IMR-90 (cell line): ENCODE measurements around the gene NPHP4. TPM values are rescaled to one million over a fixed set of nuclear protein-coding genes. Genes with fewer than 3 reads are reported as not detected.
A peak's percentile ranks its signal among the peaks of the same experiment; 100 is the strongest.

ENCODE experiments used
- ATAC-seq: fragments of 200-7000 bp; cut with Tn5 transposase; 2 replicates; pipeline ENCODE4 v1.9.1; 2020; ENCODE audit warnings: low read depth, mild to moderate bottlenecking, moderate library complexity
- BruUV-seq: library from RNA; stranded (reverse); fragments of 400-500 nt; replicated peaks from 2 replicates; lab custom pipeline; 2021; lab: Mats Ljungman, UMichigan
- CTCF ChIA-PET: fragments of 300-600 bp; formaldehyde crosslinking; extraction: SDS; loops from one replicate; lab custom pipeline; 2021; ENCODE audit warnings: antibody characterized with exemption; lab: Yijun Ruan, JAX
- POLR2A ChIA-PET: fragments of 300-600 bp; sonication (Branson Sonifier 250); formaldehyde crosslinking; loops from one replicate; lab custom pipeline; 2022; ENCODE audit warnings: antibody characterized with exemption; ENCODE audit not compliant: unreplicated experiment; lab: Charles Lee
- DNase-seq: peaks from one replicate; pipeline ENCODE4 v3.0.0; 2013
- H2AFZ ChIP-seq: replicated peaks from 2 replicates; pipeline ENCODE3; 2013; ENCODE audit warnings: low read length, mild to moderate bottlenecking; ENCODE audit not compliant: poor library complexity
- H2AK5ac ChIP-seq: 2 replicates; pipeline ENCODE4 v1.6.1; 2013; ENCODE audit warnings: low read depth, low read length, inconsistent platforms
- H2AK9ac ChIP-seq: replicated peaks from 2 replicates; pipeline ENCODE3; 2013; ENCODE audit warnings: mild to moderate bottlenecking, low read depth, low read length, moderate library complexity; ENCODE audit not compliant: poor library complexity
- H2BK120ac ChIP-seq: 2 replicates; pipeline ENCODE4 v1.6.1; 2013; ENCODE audit warnings: low read depth, low read length, inconsistent platforms
- H2BK15ac ChIP-seq: 3 replicates; pipeline ENCODE4 v1.6.1; 2013; ENCODE audit warnings: low read depth, low read length, inconsistent platforms
- H2BK20ac ChIP-seq: 2 replicates; pipeline ENCODE4 v1.6.1; 2013; ENCODE audit warnings: low read depth, mild to moderate bottlenecking, inconsistent platforms, low read length, moderate library complexity
- H2BK5ac ChIP-seq: 2 replicates; pipeline ENCODE4 v1.6.1; 2013; ENCODE audit warnings: mild to moderate bottlenecking, low read depth, low read length, inconsistent platforms; ENCODE audit not compliant: poor library complexity, severe bottlenecking
- H3K14ac ChIP-seq: replicated peaks from 2 replicates; pipeline ENCODE4 v1.6.1; 2013; ENCODE audit warnings: low read depth, low read length, inconsistent platforms
- H3K18ac ChIP-seq: 2 replicates; pipeline ENCODE4 v1.6.1; 2013; ENCODE audit warnings: low read depth, low read length, control low read depth
- H3K23ac ChIP-seq: 2 replicates; pipeline ENCODE4 v1.6.1; 2013; ENCODE audit warnings: low read depth, low read length, inconsistent platforms
- H3K27ac ChIP-seq: 2 replicates; pipeline ENCODE4 v1.5.1; 2013; ENCODE audit warnings: mild to moderate bottlenecking, control low read depth, low read length; ENCODE audit not compliant: insufficient read depth
- H3K27me3 ChIP-seq: 2 replicates; pipeline ENCODE4 v1.6.1; 2013; ENCODE audit warnings: low read length; ENCODE audit not compliant: control insufficient read depth, insufficient read depth
- H3K36me3 ChIP-seq: 2 replicates; pipeline ENCODE4 v1.6.1; 2013; ENCODE audit warnings: low read length, mixed read lengths; ENCODE audit not compliant: control insufficient read depth, insufficient read depth
- H3K4ac ChIP-seq: 2 replicates; pipeline ENCODE4 v1.6.1; 2013; ENCODE audit warnings: low read depth, low read length, inconsistent platforms
- H3K4me1 ChIP-seq: 2 replicates; pipeline ENCODE4 v1.6.1; 2013; ENCODE audit warnings: low read length, mixed read lengths; ENCODE audit not compliant: control insufficient read depth, insufficient read depth
- H3K4me2 ChIP-seq: 2 replicates; pipeline ENCODE4 v1.6.1; 2013; ENCODE audit warnings: low read depth, mild to moderate bottlenecking, control low read depth, low read length, moderate library complexity
- H3K4me3 ChIP-seq: 2 replicates; pipeline ENCODE4 v1.5.1; 2013; ENCODE audit warnings: low read depth, mild to moderate bottlenecking, control low read depth, low read length, moderate library complexity; ENCODE audit not compliant: insufficient read depth
- H3K56ac ChIP-seq: 2 replicates; pipeline ENCODE4 v1.6.1; 2013; ENCODE audit warnings: low read length, inconsistent platforms; ENCODE audit not compliant: insufficient read depth; ENCODE audit errors: extremely low read depth
- H3K79me1 ChIP-seq, 2 experiments: 2 replicates each; pipeline ENCODE4 v1.6.1; 2013; ENCODE audit warnings: low read length in 2 of 2, inconsistent platforms in 1 of 2, low read depth in 1 of 2
- H3K9ac ChIP-seq: 2 replicates; pipeline ENCODE4 v1.6.1; 2013; ENCODE audit warnings: low read depth, low read length, control low read depth
- H3K9me1 ChIP-seq: 2 replicates; pipeline ENCODE4 v1.6.1; 2013; ENCODE audit warnings: low read length, inconsistent platforms; ENCODE audit not compliant: insufficient read depth
- H3K9me3 ChIP-seq: 2 replicates; pipeline ENCODE4 v1.6.1; 2013; ENCODE audit warnings: low read length; ENCODE audit not compliant: control insufficient read depth, insufficient read depth
- H4K20me1 ChIP-seq: 2 replicates; pipeline ENCODE4 v1.6.1; 2013; ENCODE audit warnings: low read length, inconsistent platforms; ENCODE audit not compliant: insufficient read depth
- H4K5ac ChIP-seq: 2 replicates; pipeline ENCODE4 v1.6.1; 2013; ENCODE audit warnings: mild to moderate bottlenecking, low read depth, low read length, control low read depth
- H4K8ac ChIP-seq, 2 experiments: 2 replicates each; pipeline ENCODE4 v1.6.1; 2013; ENCODE audit warnings: low read depth in 2 of 2, low read length in 2 of 2, control low read depth in 1 of 2, inconsistent platforms in 1 of 2
- H4K91ac ChIP-seq: 2 replicates; pipeline ENCODE4 v1.6.1; 2013; ENCODE audit warnings: low read depth, low read length, inconsistent platforms; ENCODE audit not compliant: insufficient read depth
- BHLHE40 ChIP-seq: fragments of 150-350 bp; IDR thresholded peaks from 2 replicates; pipeline ENCODE4 v1.6.1; 2016; ENCODE audit warnings: mild to moderate bottlenecking, low read depth, low read length
- CEBPB ChIP-seq: IDR thresholded peaks from 2 replicates; pipeline ENCODE4 v1.6.1; 2012; ENCODE audit warnings: low read depth, low read length, improper control_type of control experiment
- CHD1 ChIP-seq: IDR thresholded peaks from 2 replicates; pipeline ENCODE4 v1.6.1; 2012; ENCODE audit warnings: low read depth, low read length, improper control_type of control experiment
- CTCF ChIP-seq: conservative IDR thresholded peaks from 2 replicates; pipeline ENCODE4 v1.5.1; 2012; ENCODE audit warnings: mild to moderate bottlenecking, low read depth, low read length, improper control_type of control experiment
- ELK1 ChIP-seq: fragments of 150-350 bp; IDR thresholded peaks from 2 replicates; pipeline ENCODE4 v1.6.1; 2016; ENCODE audit warnings: low read depth, mild to moderate bottlenecking, low read length, moderate library complexity, borderline replicate concordance
- FOS ChIP-seq: fragments of 150-350 bp; IDR thresholded peaks from 2 replicates; pipeline ENCODE4 v1.6.1; 2016; ENCODE audit warnings: low read depth, low read length
- MAFK ChIP-seq: IDR thresholded peaks from 2 replicates; pipeline ENCODE4 v1.6.1; 2012; ENCODE audit warnings: low read depth, low read length, improper control_type of control experiment
- MAZ ChIP-seq: IDR thresholded peaks from 2 replicates; pipeline ENCODE4 v1.6.1; 2012; ENCODE audit warnings: low read depth, mild to moderate bottlenecking, low read length, improper control_type of control experiment, moderate library complexity, borderline replicate concordance
- MXI1 ChIP-seq: IDR thresholded peaks from 2 replicates; pipeline ENCODE4 v1.6.1; 2012; ENCODE audit warnings: low read depth, mild to moderate bottlenecking, low read length, moderate library complexity, borderline replicate concordance
- NFE2L2 ChIP-seq: fragments of 150-350 bp; IDR thresholded peaks from 2 replicates; pipeline ENCODE4 v1.6.1; 2016; ENCODE audit warnings: low read depth, mild to moderate bottlenecking, low read length
- POLR2A ChIP-seq: IDR thresholded peaks from 2 replicates; pipeline ENCODE4 v1.6.1; 2012; ENCODE audit warnings: mild to moderate bottlenecking, low read depth, low read length
- RAD21 ChIP-seq: IDR thresholded peaks from 2 replicates; pipeline ENCODE4 v1.6.1; 2012; ENCODE audit warnings: low read length, improper control_type of control experiment
- RCOR1 ChIP-seq: IDR thresholded peaks from 2 replicates; pipeline ENCODE4 v1.6.1; 2012; ENCODE audit warnings: mild to moderate bottlenecking, low read length, improper control_type of control experiment; ENCODE audit not compliant: insufficient replicate concordance
- RFX5 ChIP-seq: IDR thresholded peaks from 2 replicates; pipeline ENCODE4 v1.8.0; 2012; ENCODE audit warnings: low read depth, mild to moderate bottlenecking, low read length, moderate library complexity
- SMC3 ChIP-seq: fragments of 150-350 bp; IDR thresholded peaks from 2 replicates; pipeline ENCODE4 v1.6.1; 2016; ENCODE audit warnings: low read depth, mild to moderate bottlenecking, antibody characterized with exemption, low read length, moderate library complexity
- USF2 ChIP-seq: fragments of 150-350 bp; IDR thresholded peaks from 2 replicates; pipeline ENCODE4 v1.6.1; 2017; ENCODE audit warnings: mild to moderate bottlenecking, antibody characterized with exemption, low read length, low read depth
- WGBS, 2 experiments: methylation state at CpG; one replicate each; pipeline versions ENCODE4 v1.1.5 to v1.1.7; 2013; ENCODE audit warnings: missing lambda C conversion rate in 2 of 2; ENCODE audit not compliant: insufficient read length in 1 of 2; ENCODE audit errors: extremely low coverage in 2 of 2; 5-methylcytosine and 5-hydroxymethylcytosine counted together
- dilution Hi-C: fragments of 300-500 bp; cut with HindIII; formaldehyde crosslinking; loops from one replicate; pipeline ENCODE4 v1.14.3; 2018; ENCODE audit warnings: low sequenced_read_pairs; ENCODE audit not compliant: unreplicated experiment
- in situ Hi-C: fragments of 300-500 bp; cut with MboI; formaldehyde crosslinking; loops from 3 replicates; pipeline ENCODE4 v1.14.3; 2019; ENCODE audit warnings: low sequenced_read_pairs, inconsistent platforms, mixed read lengths
- intact Hi-C: fragments of 100-400 bp; cut with micrococcal nuclease; formaldehyde crosslinking; loops from 2 replicates; pipeline ENCODE4 v1.10.0; 2022
- polyA plus RNA-seq, 3 experiments: library from polyadenylated mRNA; depleted of rRNA; stranded (reverse); fragments of >200 nt; gene quantifications; 2 replicates each; pipeline ENCODE4 v1.2.3, GENCODE V29; 2012; ENCODE audit warnings: low replicate concordance in 1 of 3
- total RNA-seq: library from RNA; depleted of rRNA; stranded (reverse); fragments of >200 nt; gene quantifications from 2 replicates; pipeline ENCODE4 v1.2.3, GENCODE V29; 2012

NPHP4 gene
- total and polyA plus RNA-seq, 2 of the 4 experiments (the other 2 are of a cell fraction), result 2.0 to 5.5 TPM

- H3K4me2 ChIP-seq, result no peak overlapping the region
- no peaks in the 10 kb centered on the region for H3K9me1 ChIP-seq
- H2BK15ac ChIP-seq, result no peak overlapping the region
- TF ChIP-seq BHLHE40 (no peak), ELK1 (no peak), MAFK (no peak), RCOR1 (no peak), CTCF (no peak), USF2 (no peak), NFE2L2 (no peak), FOS (no peak), RAD21 (no peak), MXI1 (no peak), POLR2A (no peak), MAZ (no peak), CHD1 (no peak), RFX5 (no peak), SMC3 (no peak), CEBPB (no peak)
- no peak overlapping the region for H3K56ac ChIP-seq
- BruUV-seq, result no TSS peak
- no peak overlapping the region for H3K27ac ChIP-seq
- dilution Hi-C loops, result no loop called here
- H2AK9ac ChIP-seq, result no peak overlapping the region
- no peak overlapping the region for H3K4me3 ChIP-seq
- no peak overlapping the region for H4K91ac ChIP-seq
- no peak overlapping the region for H3K4ac ChIP-seq
- H2BK120ac ChIP-seq, result no peak overlapping the region
- H4K8ac ChIP-seq, result no peak overlapping the region
- no peak overlapping the region for H4K5ac ChIP-seq
- H3K9ac ChIP-seq, result no peak overlapping the region
- intact Hi-C loops, result no loop called here
- H3K4me1 ChIP-seq, result no peaks in the 10 kb centered on the region
- H3K79me1 ChIP-seq, result no peaks in the 10 kb centered on the region
- no peak overlapping the region for H3K23ac ChIP-seq
- WGBS, 2 experiments, result no CpG with 5 or more reads among the region's 7 CpGs
- no peak overlapping the region for H3K14ac ChIP-seq
- in situ Hi-C loops, result no loop called here
- H2AFZ ChIP-seq, result peak overlapping the region; percentile 21
- ATAC-seq (no peak), DNase-seq (no peak)
- H2AK5ac ChIP-seq, result no peak overlapping the region
- POLR2A ChIA-PET, result no interaction called here
- peaks cover 17% of the 10 kb centered on the region for H3K36me3 ChIP-seq
- CTCF ChIA-PET, result no interaction called here
- no peaks in the 10 kb centered on the region for H4K20me1 ChIP-seq
- H2BK20ac ChIP-seq, result no peak overlapping the region
- peaks cover 7% of the 10 kb centered on the region; the same call in 1 of the 2 replicates for H3K9me3 ChIP-seq
- no peak overlapping the region for H2BK5ac ChIP-seq
- H3K18ac ChIP-seq, result no peak overlapping the region
- H3K27me3 ChIP-seq, result no peaks in the 10 kb centered on the region
These were observed 116.1 kb downstream of the NPHP4 start for GRCh38 chr1:5876094-5876650.
